Peyer's patch (tissue), 4 donors: Measurements from ENCODE around the gene AMBP. TPM values are rescaled to one million over a fixed set of nuclear protein-coding genes. Genes with fewer than 3 reads are reported as not detected.

Experiments used
- DNase-seq, 3 donors: peaks; one replicate each; pipeline ENCODE4 v3.0.0-alpha.2; 2017 to 2019
- H3K27ac ChIP-seq, 4 donors: fragments of 200-600 bp; sonication (generic); one replicate each; pipeline ENCODE4 v1.5.1; 2016 to 2019
- H3K27me3 ChIP-seq, 2 donors: fragments of 200-600 bp; sonication (generic); one replicate each; pipeline ENCODE4 v1.5.1; 2019
- H3K36me3 ChIP-seq, 3 donors: fragments of 200-600 bp; sonication (generic); one replicate each; pipeline ENCODE4 v1.5.1; 2016 to 2019
- H3K4me1 ChIP-seq, 4 donors: fragments of 200-600 bp; sonication (generic); one replicate each; pipeline ENCODE4 v1.5.1; 2016 to 2019
- H3K4me3 ChIP-seq, 4 donors: fragments of 200-600 bp; sonication (generic); 1 replicate in 3 of 4; 2 replicates in 1 of 4; pipeline ENCODE4 v1.5.1; 2016 to 2019; ENCODE audit warnings: mild to moderate bottlenecking in 1 of 4
- H3K9me3 ChIP-seq, 4 donors: fragments of 200-600 bp; sonication (generic); one replicate each; pipeline ENCODE4 v1.5.1; 2016 to 2019; ENCODE audit warnings: mild to moderate bottlenecking in 1 of 4
- CTCF ChIP-seq, 6 experiments: fragments of 450-650 bp in 4 of 6; fragments of 200-600 bp in 2 of 6; sonication (generic) in 1 of 6; IDR thresholded peaks; one replicate each; pipeline ENCODE4 v1.5.1; 2017 to 2019; ENCODE audit warnings: antibody characterized with exemption in 6 of 6, mild to moderate bottlenecking in 3 of 6, moderate library complexity in 1 of 6
- POLR2A ChIP-seq, 2 donors: fragments of 450-650 bp; IDR thresholded peaks; one replicate each; pipeline ENCODE4 v1.5.1; 2017; ENCODE audit warnings: antibody characterized with exemption in 2 of 2, mild to moderate bottlenecking in 2 of 2, moderate library complexity in 2 of 2
- total RNA-seq, 4 donors: library from RNA; depleted of rRNA; stranded (reverse); fragments of >200 nt; gene quantifications; one replicate each; pipeline ENCODE4 v1.1.0, GENCODE V29; 2016

Gene AMBP
- total RNA-seq, 4 donors from 2014 or later, result 4.4 TPM; not detected in 3

- peaks cover 0 to 7% of the 10 kb centered on the region in 2 donors for H3K27me3 ChIP-seq
- H3K27ac ChIP-seq, result peak overlapping the region in 1 of 4 donors; percentile 86
- no peak for DNase-seq
- TF ChIP-seq POLR2A (IDR thresholded peaks at IDR 0.05), result no peak
- no peak for TF ChIP-seq CTCF (IDR thresholded peaks at IDR 0.05)
- peaks cover 0 to 5% (median 0%) of the 10 kb centered on the region in 4 donors for H3K9me3 ChIP-seq
- no peak overlapping the region for H3K4me3 ChIP-seq
- H3K36me3 ChIP-seq, result no peaks in the 10 kb centered on the region
- H3K4me1 ChIP-seq, result peaks cover 0 to 15% (median 0%) of the 10 kb centered on the region in 4 donors
Observed at GRCh38 chr9:114099669-114100270, 21.7 kb upstream of the AMBP start.

- H3K36me3 ChIP-seq, result no peaks in the 10 kb centered on the region
- peak within 1 kb of the TSS in 3 of 4 donors; percentile 5 to 86 (median 70) for H3K27ac ChIP-seq
- DNase-seq, result peak in 1 of 3 donors; percentile 63
- H3K9me3 ChIP-seq, result peaks cover 0 to 5% (median 0%) of the 10 kb centered on the region in 4 donors
- TF ChIP-seq CTCF (IDR thresholded peaks at IDR 0.05) (peak in 1 of 6 experiments; percentile 1), POLR2A (IDR thresholded peaks at IDR 0.05) (no peak)
- H3K4me3 ChIP-seq, result peak within 1 kb of the TSS; percentile 28 to 71 (median 52)
- H3K4me1 ChIP-seq, result peaks cover 0 to 15% (median 0%) of the 10 kb centered on the region in 4 donors
- peaks cover 0 to 7% of the 10 kb centered on the region in 2 donors for H3K27me3 ChIP-seq
Observed at GRCh38 chr9:114098936-114099668, 21.0 kb upstream of the AMBP start, which contains the start of gene KIF12. KIF12 (minus strand) TSS chr9:114099292; CDS start chr9:114099276, 16 bp downstream.

DNA sequence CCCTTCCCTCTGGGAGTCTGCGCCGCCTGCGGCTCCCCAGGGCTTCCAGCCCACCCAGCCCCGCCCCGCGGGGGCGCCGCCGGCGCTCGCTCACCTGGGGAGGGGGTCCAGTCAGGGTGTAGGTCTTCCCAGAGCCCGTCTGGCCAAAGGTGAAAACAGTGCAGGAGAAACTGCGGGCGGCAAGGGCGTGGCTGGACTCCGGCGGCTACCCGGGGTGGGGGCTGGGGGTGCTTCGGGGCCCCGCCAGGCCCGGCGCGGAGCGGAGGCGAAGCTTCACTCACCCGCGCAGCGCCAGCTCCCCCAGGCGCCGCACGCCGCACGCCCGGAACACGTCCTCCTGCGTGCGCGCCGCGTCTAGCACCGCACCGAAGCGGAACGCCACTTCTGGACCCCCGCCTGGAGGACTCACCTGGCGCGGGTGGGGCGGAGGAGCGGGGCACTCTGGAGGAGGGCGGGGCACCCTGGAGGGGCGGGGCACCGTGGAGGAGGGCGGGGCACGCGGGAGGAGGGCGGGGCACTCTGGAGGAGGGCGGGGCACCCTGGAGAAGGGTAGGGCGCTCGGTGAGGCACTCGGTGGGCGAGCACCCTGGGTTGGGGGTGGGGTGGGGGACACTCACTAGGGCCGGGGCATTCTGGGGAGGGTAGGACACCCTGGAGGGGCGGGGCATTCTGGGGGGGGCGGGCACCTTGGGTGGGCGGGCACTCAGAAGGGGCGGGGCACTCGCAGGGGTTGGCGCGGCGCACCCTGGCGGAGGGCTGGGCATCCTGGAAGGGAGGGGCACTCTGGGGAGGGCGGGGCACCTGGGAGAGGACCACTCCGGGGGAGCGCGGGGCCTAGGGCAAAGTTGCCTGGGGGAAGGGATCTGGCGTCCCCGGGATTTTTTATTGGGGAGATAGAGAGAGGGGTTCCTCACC lies 20.2 kb upstream of the AMBP start:
- Histone ChIP-seq H3K27me3 (peaks cover 0 to 7% of the 10 kb centered on the region in 2 donors), H3K4me1 (peaks cover 0 to 15% (median 0%) of the 10 kb centered on the region in 4 donors), H3K27ac (peak overlapping the region in 3 of 4 donors; percentile 5 to 86 (median 70)), H3K4me3 (peak overlapping the region; percentile 28 to 71 (median 52)), H3K9me3 (peaks cover 0 to 5% (median 0%) of the 10 kb centered on the region in 4 donors), H3K36me3 (no peaks in the 10 kb centered on the region)
- DNase-seq, result peak in 2 of 3 donors; percentile 81 to 88
- no peak for TF ChIP-seq CTCF (IDR thresholded peaks at IDR 0.05)
- no peak for TF ChIP-seq POLR2A (IDR thresholded peaks at IDR 0.05)

DNA sequence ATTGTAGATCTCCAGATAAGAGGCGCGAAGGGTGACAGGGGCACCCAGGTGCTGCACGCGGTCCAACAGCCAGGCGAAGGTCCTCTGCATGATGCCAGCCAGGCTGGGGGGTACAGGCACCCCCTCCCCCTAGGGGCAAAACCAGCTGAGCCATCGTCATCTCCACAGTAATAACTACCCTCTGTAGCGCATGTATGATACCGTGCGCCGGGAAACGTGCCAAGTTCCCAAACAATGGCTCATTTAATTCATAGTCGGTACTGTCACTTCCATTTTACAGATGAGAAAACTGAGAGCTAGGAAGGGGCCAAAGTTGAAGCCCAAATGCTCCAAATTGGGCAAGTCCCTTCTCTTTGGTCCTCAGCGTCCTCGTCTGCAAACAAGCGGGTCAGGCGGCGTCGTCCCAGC lies 19.5 kb upstream of the AMBP start:
- Histone ChIP-seq H3K27me3 (peaks cover 0 to 7% of the 10 kb centered on the region in 2 donors), H3K4me3 (peak overlapping the region; percentile 28 to 71 (median 52)), H3K9me3 (peaks cover 0 to 2% (median 0%) of the 10 kb centered on the region in 4 donors), H3K36me3 (peaks cover 0 to 4% (median 0%) of the 10 kb centered on the region in 3 donors), H3K4me1 (peaks cover 0 to 15% (median 0%) of the 10 kb centered on the region in 4 donors), H3K27ac (peak overlapping the region in 3 of 4 donors; percentile 5 to 86 (median 70))
- no peak for TF ChIP-seq CTCF (IDR thresholded peaks at IDR 0.05)
- peak in 2 of 3 donors; percentile 59 to 73 for DNase-seq
